Measurements from ENCODE around the gene STXBP3. TPM values are rescaled to one million over a fixed set of nuclear protein-coding genes. Genes with fewer than 3 reads are reported as not detected.

Gene STXBP3
- total and polyA plus RNA-seq, 2 of the 13 experiments (the other 11 are each of a cell fraction or from before 2014, with no cell fraction given), result 13.0 to 20.8 TPM

- CTCF ChIA-PET (ENCODE audit: low intra/inter-chr PET ratio, low total read pairs), result no interaction called here
- ATAC-seq (no peak), FAIRE-seq (no peak), DNase-seq (ENCODE audit: low spot score) (no peak)
- Histone ChIP-seq H3K79me2 (ENCODE audit: insufficient read depth, low read length) (no peaks in the 10 kb centered on the region), H3K4me1 (ENCODE audit: insufficient read depth, low read length) (no peaks in the 10 kb centered on the region), H3K9me3 (ENCODE audit: low read length) (no peaks in the 10 kb centered on the region), H3K9ac (ENCODE audit: insufficient read depth, low read depth, low read length) (no peak overlapping the region), H3K4me3 (replicated peaks in 1 of 3; ENCODE audit: insufficient read depth in 1 of 3, low read depth in 2 of 3, low read length in 3 of 3) (no peak overlapping the region), H2AFZ (ENCODE audit: low read length) (peak overlapping the region; percentile 21), H3K36me3 (replicated peaks in 1 of 2; ENCODE audit: control insufficient read depth in 1 of 2, insufficient read depth in 2 of 2, low read length in 2 of 2) (no peaks in the 10 kb centered on the region), H3K27me3 (ENCODE audit: control insufficient read depth in 1 of 2, insufficient read depth in 2 of 2, low read length in 2 of 2) (peaks cover 0 to 17% of the 10 kb centered on the region in 2 experiments; a peak in 2 of 5 replicates), H4K20me1 (ENCODE audit: insufficient read depth, low read length) (no peaks in the 10 kb centered on the region), H3K4me2 (ENCODE audit: low read depth, low read length) (peak overlapping the region; percentile 35; the same call in 1 of the 2 replicates), H3K27ac (ENCODE audit: extremely low read length, insufficient read depth, low read length) (no peak overlapping the region)
- no TSS peak for BruUV-seq (replicated peaks)
- no peak for TF ChIP-seq EED (CRISPR knock-in tag; IDR thresholded peaks at IDR 0.05)
- no peak for TF ChIP-seq POLR2AphosphoS5 (IDR thresholded peaks at IDR 0.05; ENCODE audit: low read depth, low read length)
- TF ChIP-seq ARNTL (CRISPR knock-in tag; IDR thresholded peaks at IDR 0.05), result no peak
- TF ChIP-seq SATB2 (CRISPR knock-in tag; IDR thresholded peaks at IDR 0.05), result no peak
- no peak for TF ChIP-seq ZNF644 (CRISPR knock-in tag; IDR thresholded peaks at IDR 0.05; ENCODE audit: low read depth)
- TF ChIP-seq TCF12 (IDR thresholded peaks at IDR 0.05), result no peak
- TF ChIP-seq TCF12 (CRISPR knock-in tag; IDR thresholded peaks at IDR 0.05), result no peak
- TF ChIP-seq, protein P1, sequence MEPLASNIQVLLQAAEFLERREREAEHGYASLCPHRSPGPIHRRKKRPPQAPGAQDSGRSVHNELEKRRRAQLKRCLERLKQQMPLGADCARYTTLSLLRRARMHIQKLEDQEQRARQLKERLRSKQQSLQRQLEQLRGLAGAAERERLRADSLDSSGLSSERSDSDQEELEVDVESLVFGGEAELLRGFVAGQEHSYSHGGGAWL (CRISPR knock-in tag; IDR thresholded peaks at IDR 0.05), result no peak
- no peak for TF ChIP-seq HMG20B (CRISPR knock-in tag; conservative IDR thresholded peaks at IDR 0.05)
- no peak for TF ChIP-seq ZBTB7A (CRISPR knock-in tag; IDR thresholded peaks at IDR 0.05)
- no peak for TF ChIP-seq ZFP1 (CRISPR knock-in tag; IDR thresholded peaks at IDR 0.05)
- no peak for TF ChIP-seq RAD51 (IDR thresholded peaks at IDR 0.05; ENCODE audit: borderline replicate concordance)
- no peak for TF ChIP-seq SOX5 (CRISPR knock-in tag; IDR thresholded peaks at IDR 0.05; ENCODE audit: borderline replicate concordance)
- TF ChIP-seq ZNF816 (CRISPR knock-in tag; IDR thresholded peaks at IDR 0.05; ENCODE audit: borderline replicate concordance), result no peak
- TF ChIP-seq, protein P2, sequence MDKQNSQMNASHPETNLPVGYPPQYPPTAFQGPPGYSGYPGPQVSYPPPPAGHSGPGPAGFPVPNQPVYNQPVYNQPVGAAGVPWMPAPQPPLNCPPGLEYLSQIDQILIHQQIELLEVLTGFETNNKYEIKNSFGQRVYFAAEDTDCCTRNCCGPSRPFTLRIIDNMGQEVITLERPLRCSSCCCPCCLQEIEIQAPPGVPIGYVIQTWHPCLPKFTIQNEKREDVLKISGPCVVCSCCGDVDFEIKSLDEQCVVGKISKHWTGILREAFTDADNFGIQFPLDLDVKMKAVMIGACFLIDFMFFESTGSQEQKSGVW (CRISPR knock-in tag; IDR thresholded peaks at IDR 0.05; ENCODE audit: borderline replicate concordance), result no peak
- TF ChIP-seq CBX1 (IDR thresholded peaks at IDR 0.05; ENCODE audit: low read depth), result no peak
- no peak for TF ChIP-seq MAZ (IDR thresholded peaks at IDR 0.05; ENCODE audit: borderline replicate concordance, low read depth, low read length)
- TF ChIP-seq MAZ (CRISPR knock-in tag; IDR thresholded peaks at IDR 0.05; ENCODE audit: low read depth), result no peak
- no peak for TF ChIP-seq ZNF737 (CRISPR knock-in tag; IDR thresholded peaks at IDR 0.05; ENCODE audit: borderline replicate concordance)
- no peak for TF ChIP-seq ELF3 (CRISPR knock-in tag; IDR thresholded peaks at IDR 0.05)
- TF ChIP-seq SALL2 (CRISPR knock-in tag; IDR thresholded peaks at IDR 0.05), result no peak
- intact Hi-C loops (cut with micrococcal nuclease; ENCODE audit: unreplicated experiment) (no loop called here), in situ Hi-C loops (cut with HindIII; ENCODE audit: extremely low pct_ligation_motif_present, low pct_unique_long_range_greater_than_20kb) (no loop called here)
- POLR2A ChIA-PET, result no interaction called here
- 65% methylated on average over 6 of the region's 6 CpGs for WGBS (ENCODE audit: low lambda C conversion rate)
Measured at GRCh38 chr1:108845991-108846390, 99.5 kb downstream of the STXBP3 start.
